Neural cell (in vitro differentiated cells): ENCODE measurements around the gene CCDC85C. TPM values are rescaled to one million over a fixed set of nuclear protein-coding genes. Genes with fewer than 3 reads are reported as not detected.

ENCODE experiments used
- H2AFZ ChIP-seq: fragments of 200-600, 300-800 bp; sonication (generic), shearing (Covaris generic); 2 replicates; pipeline ENCODE4 v1.6.0; 2014; ENCODE audit warnings: low read depth, mild to moderate bottlenecking, antibody characterized with exemption, low read length, moderate library complexity
- H3F3A ChIP-seq: fragments of 200-600 bp; shearing (Covaris generic); 2 replicates; pipeline ENCODE4 v1.6.1; 2016; ENCODE audit warnings: mild to moderate bottlenecking, moderate library complexity, mixed read lengths, antibody characterized with exemption, low read length; ENCODE audit not compliant: insufficient read depth, poor library complexity, severe bottlenecking
- H3K27ac ChIP-seq: fragments of 200-600, 300-800 bp; sonication (generic), shearing (Covaris generic); 2 replicates; pipeline ENCODE4 v1.5.1; 2014; ENCODE audit warnings: mild to moderate bottlenecking, low read length, moderate library complexity
- H3K27me3 ChIP-seq: fragments of 300-800, 200-600 bp; sonication (generic), shearing (Covaris generic); 2 replicates; pipeline ENCODE4 v1.6.0; 2014; ENCODE audit warnings: mild to moderate bottlenecking, low read depth, low read length, moderate library complexity; ENCODE audit not compliant: insufficient read depth
- H3K36me3 ChIP-seq: fragments of 300-800, 200-600 bp; sonication (generic), shearing (Covaris generic); 2 replicates; pipeline ENCODE4 v1.5.1; 2014; ENCODE audit warnings: mild to moderate bottlenecking, antibody characterized with exemption, low read length, moderate library complexity; ENCODE audit not compliant: insufficient read depth
- H3K4me2 ChIP-seq: fragments of 300-800, 200-600 bp; sonication (generic), shearing (Covaris generic); 2 replicates; pipeline ENCODE4 v1.6.0; 2014; ENCODE audit warnings: mild to moderate bottlenecking, low read length
- H3K4me3 ChIP-seq: fragments of 300-800, 200-600 bp; sonication (generic), shearing (Covaris generic); 2 replicates; pipeline ENCODE4 v1.5.1; 2014; ENCODE audit warnings: mild to moderate bottlenecking, low read length, moderate library complexity
- H3K79me2 ChIP-seq: fragments of 200-600 bp; shearing (Covaris generic); replicated peaks from 2 replicates; pipeline ENCODE4 v1.6.0; 2014; ENCODE audit warnings: mild to moderate bottlenecking, low read length, moderate library complexity; ENCODE audit not compliant: insufficient read depth
- H3K9ac ChIP-seq: fragments of 300-800, 200-600 bp; sonication (generic), shearing (Covaris generic); 2 replicates; pipeline ENCODE4 v1.6.1; 2016; ENCODE audit warnings: mild to moderate bottlenecking, low read length, mixed read lengths
- H3K9me2 ChIP-seq: fragments of 200-600 bp; shearing (Covaris generic); 2 replicates; pipeline ENCODE4 v1.6.1; 2016; ENCODE audit warnings: mild to moderate bottlenecking, low read length, mixed read lengths; ENCODE audit not compliant: insufficient read depth
- H3K9me3 ChIP-seq: fragments of 200-600, 300-800 bp; sonication (generic), shearing (Covaris generic); 2 replicates; pipeline ENCODE4 v1.6.1; 2016; ENCODE audit warnings: mild to moderate bottlenecking, mixed run types, low read length, moderate library complexity, mixed read lengths
- H4K20me1 ChIP-seq: fragments of 200-600 bp; shearing (Covaris generic); 2 replicates; pipeline ENCODE4 v1.6.1; 2016; ENCODE audit warnings: mild to moderate bottlenecking, mixed run types; ENCODE audit not compliant: insufficient read depth
- EP300 ChIP-seq: fragments of 450-650 bp; conservative IDR thresholded peaks from 2 replicates; pipeline ENCODE4 v1.6.1; 2014; ENCODE audit warnings: antibody characterized with exemption, mild to moderate bottlenecking, moderate library complexity; ENCODE audit not compliant: poor library complexity, severe bottlenecking
- EZH2 ChIP-seq: fragments of 200-600, 300-800 bp; shearing (Covaris generic), sonication (generic); IDR thresholded peaks from 2 replicates; pipeline ENCODE4 v1.6.1; 2014; ENCODE audit warnings: antibody characterized with exemption, low read length, borderline replicate concordance, mild to moderate bottlenecking; ENCODE audit not compliant: insufficient read depth, poor library complexity, severe bottlenecking
- MXI1 ChIP-seq: fragments of 450-650 bp; conservative IDR thresholded peaks from 2 replicates; pipeline ENCODE4 v1.6.1; 2014; ENCODE audit warnings: antibody characterized with exemption, mild to moderate bottlenecking; ENCODE audit not compliant: poor library complexity, severe bottlenecking
- POLR2AphosphoS5 ChIP-seq: IDR thresholded peaks from 2 replicates; pipeline ENCODE4 v1.6.1; 2012
- RAD21 ChIP-seq: fragments of 450-650 bp; conservative IDR thresholded peaks from 2 replicates; pipeline ENCODE4 v1.6.1; 2014; ENCODE audit warnings: antibody characterized with exemption, mild to moderate bottlenecking, moderate library complexity
- SMC3 ChIP-seq: fragments of 450-650 bp; conservative IDR thresholded peaks from 2 replicates; pipeline ENCODE4 v1.6.1; 2014; ENCODE audit warnings: antibody characterized with exemption, mild to moderate bottlenecking, moderate library complexity; ENCODE audit not compliant: poor library complexity
- TAF1 ChIP-seq: IDR thresholded peaks from 2 replicates; pipeline ENCODE4 v1.6.1; 2012; ENCODE audit warnings: low read depth
- polyA plus RNA-seq: library from polyadenylated mRNA; depleted of rRNA; stranded (reverse); fragments of >200 nt; gene quantifications from 2 replicates; pipeline ENCODE4 v1.2.3, GENCODE V29; 2014
- TF ChIP-seq, protein P1 (sequence below): IDR thresholded peaks from 2 replicates; pipeline ENCODE4 v1.6.1; 2012; ENCODE audit warnings: borderline replicate concordance
- TF ChIP-seq, protein P2 (sequence below): fragments of 450-650 bp; IDR thresholded peaks from 2 replicates; pipeline ENCODE4 v1.5.1; 2014; ENCODE audit warnings: antibody characterized with exemption, mild to moderate bottlenecking, moderate library complexity; ENCODE audit not compliant: poor library complexity, severe bottlenecking

Gene CCDC85C
- polyA plus RNA-seq, 1 donor from 2014 or later, result 24.8 TPM

- Histone ChIP-seq H3K9ac (peak within 1 kb of the TSS; percentile 75), H3F3A (no peaks in the 10 kb centered on the region), H3K9me3 (no peaks in the 10 kb centered on the region), H3K9me2 (no peaks in the 10 kb centered on the region), H3K27me3 (no peaks in the 10 kb centered on the region), H4K20me1 (no peaks in the 10 kb centered on the region), H3K4me3 (peak within 1 kb of the TSS; percentile 87), H3K36me3 (no peaks in the 10 kb centered on the region), H3K27ac (peak within 1 kb of the TSS; percentile 80), H3K79me2 (peaks cover 78% of the 10 kb centered on the region), H2AFZ (peak within 1 kb of the TSS; percentile 79), H3K4me2 (peak within 1 kb of the TSS; percentile 63)
- TF ChIP-seq, protein P1, sequence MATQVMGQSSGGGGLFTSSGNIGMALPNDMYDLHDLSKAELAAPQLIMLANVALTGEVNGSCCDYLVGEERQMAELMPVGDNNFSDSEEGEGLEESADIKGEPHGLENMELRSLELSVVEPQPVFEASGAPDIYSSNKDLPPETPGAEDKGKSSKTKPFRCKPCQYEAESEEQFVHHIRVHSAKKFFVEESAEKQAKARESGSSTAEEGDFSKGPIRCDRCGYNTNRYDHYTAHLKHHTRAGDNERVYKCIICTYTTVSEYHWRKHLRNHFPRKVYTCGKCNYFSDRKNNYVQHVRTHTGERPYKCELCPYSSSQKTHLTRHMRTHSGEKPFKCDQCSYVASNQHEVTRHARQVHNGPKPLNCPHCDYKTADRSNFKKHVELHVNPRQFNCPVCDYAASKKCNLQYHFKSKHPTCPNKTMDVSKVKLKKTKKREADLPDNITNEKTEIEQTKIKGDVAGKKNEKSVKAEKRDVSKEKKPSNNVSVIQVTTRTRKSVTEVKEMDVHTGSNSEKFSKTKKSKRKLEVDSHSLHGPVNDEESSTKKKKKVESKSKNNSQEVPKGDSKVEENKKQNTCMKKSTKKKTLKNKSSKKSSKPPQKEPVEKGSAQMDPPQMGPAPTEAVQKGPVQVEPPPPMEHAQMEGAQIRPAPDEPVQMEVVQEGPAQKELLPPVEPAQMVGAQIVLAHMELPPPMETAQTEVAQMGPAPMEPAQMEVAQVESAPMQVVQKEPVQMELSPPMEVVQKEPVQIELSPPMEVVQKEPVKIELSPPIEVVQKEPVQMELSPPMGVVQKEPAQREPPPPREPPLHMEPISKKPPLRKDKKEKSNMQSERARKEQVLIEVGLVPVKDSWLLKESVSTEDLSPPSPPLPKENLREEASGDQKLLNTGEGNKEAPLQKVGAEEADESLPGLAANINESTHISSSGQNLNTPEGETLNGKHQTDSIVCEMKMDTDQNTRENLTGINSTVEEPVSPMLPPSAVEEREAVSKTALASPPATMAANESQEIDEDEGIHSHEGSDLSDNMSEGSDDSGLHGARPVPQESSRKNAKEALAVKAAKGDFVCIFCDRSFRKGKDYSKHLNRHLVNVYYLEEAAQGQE, result no peak
- TF ChIP-seq EP300 (no peak), POLR2AphosphoS5 (no peak), MXI1 (peak; percentile 91), TAF1 (no peak), SMC3 (peak; percentile 46), EZH2 (no peak), RAD21 (peak; percentile 40)
- TF ChIP-seq, protein P2, sequence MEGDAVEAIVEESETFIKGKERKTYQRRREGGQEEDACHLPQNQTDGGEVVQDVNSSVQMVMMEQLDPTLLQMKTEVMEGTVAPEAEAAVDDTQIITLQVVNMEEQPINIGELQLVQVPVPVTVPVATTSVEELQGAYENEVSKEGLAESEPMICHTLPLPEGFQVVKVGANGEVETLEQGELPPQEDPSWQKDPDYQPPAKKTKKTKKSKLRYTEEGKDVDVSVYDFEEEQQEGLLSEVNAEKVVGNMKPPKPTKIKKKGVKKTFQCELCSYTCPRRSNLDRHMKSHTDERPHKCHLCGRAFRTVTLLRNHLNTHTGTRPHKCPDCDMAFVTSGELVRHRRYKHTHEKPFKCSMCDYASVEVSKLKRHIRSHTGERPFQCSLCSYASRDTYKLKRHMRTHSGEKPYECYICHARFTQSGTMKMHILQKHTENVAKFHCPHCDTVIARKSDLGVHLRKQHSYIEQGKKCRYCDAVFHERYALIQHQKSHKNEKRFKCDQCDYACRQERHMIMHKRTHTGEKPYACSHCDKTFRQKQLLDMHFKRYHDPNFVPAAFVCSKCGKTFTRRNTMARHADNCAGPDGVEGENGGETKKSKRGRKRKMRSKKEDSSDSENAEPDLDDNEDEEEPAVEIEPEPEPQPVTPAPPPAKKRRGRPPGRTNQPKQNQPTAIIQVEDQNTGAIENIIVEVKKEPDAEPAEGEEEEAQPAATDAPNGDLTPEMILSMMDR, result peak; percentile 35
Observed at GRCh38 chr14:99479906-99480869, 123.8 kb downstream of the CCDC85C start, which contains the start of gene SETD3. Gene SETD3, minus strand, starts transcription at chr14:99480859. Its CDS starts 15,054 bp downstream, at chr14:99465805.

DNA sequence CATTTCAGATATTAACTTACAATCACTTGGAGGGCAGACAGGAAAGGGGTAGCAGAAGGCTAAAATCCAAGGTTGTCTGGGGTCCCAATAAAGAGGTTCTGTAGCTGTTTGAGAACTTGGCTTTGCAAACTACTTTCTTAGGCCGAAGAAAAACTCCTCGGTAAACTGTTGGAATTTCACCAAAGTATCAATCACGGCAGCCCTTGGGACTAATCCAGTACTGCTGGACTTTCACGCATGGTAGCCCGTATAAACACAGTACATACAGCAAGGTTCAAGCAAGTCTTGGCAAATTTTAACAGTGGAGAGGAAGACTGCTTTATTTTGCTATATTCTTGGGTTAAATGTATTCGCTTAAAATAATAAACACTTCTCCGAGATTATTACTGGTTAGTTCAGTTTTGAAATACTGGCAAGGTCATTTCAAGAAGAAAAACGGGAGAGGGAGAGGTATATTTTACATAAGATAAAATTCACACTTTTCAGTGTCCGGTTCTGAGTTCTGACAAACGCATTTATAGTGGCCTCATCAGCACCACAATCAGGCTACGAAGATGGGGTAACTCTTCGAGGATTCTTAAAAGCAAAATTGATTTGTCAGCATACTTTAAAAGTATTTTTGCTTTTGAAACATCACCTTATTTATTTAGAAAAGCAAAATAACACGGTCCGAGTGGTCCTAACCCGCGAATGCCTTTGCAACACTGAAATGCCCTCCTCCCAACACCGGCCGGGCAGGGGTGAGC lies 124.7 kb downstream of the CCDC85C start:
- Histone ChIP-seq H3K36me3 (no peaks in the 10 kb centered on the region), H3K79me2 (peaks cover 78% of the 10 kb centered on the region), H2AFZ (no peak overlapping the region), H3F3A (no peaks in the 10 kb centered on the region), H3K4me2 (peak overlapping the region; percentile 63), H3K4me3 (peak overlapping the region; percentile 87), H3K9me3 (no peaks in the 10 kb centered on the region), H3K27me3 (no peaks in the 10 kb centered on the region), H3K27ac (no peak overlapping the region), H3K9me2 (no peaks in the 10 kb centered on the region), H3K9ac (peak overlapping the region; percentile 59), H4K20me1 (no peaks in the 10 kb centered on the region)
- TF ChIP-seq SMC3 (no peak), TAF1 (no peak), MXI1 (no peak), POLR2AphosphoS5 (no peak), EZH2 (no peak), EP300 (no peak), RAD21 (no peak)
- TF ChIP-seq, protein P1, result no peak
- TF ChIP-seq, protein P2, result no peak
